ENCODE data around the gene NUDT6.
"Not testable (repeated sequence)": the region's sequence is repeated elsewhere in the genome, so short reads cannot be mapped to it uniquely, and the experiment has no call there.

Gene NUDT6

DNA sequence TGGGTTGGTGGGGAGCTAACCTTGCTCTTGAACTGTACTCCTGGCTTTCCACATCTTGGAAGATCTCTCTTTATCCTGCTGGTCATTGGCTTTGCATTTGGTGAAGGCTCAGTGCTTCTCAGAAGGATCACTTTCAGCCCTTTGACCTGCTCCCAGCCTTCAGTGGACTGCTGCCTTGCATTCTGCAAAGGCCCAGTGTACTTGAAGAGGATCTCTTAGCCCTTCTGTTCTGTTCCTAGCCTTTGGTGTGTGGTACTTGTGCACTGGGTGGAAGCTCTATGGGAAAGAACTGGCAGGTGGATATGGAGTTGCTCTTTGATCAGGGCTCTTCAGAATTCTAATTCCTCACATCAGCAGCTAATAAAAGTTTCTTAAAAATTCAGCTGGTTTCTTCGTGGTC, 49.3 kb downstream of the NUDT6 start:
- no peak for DNase-seq

DNA sequence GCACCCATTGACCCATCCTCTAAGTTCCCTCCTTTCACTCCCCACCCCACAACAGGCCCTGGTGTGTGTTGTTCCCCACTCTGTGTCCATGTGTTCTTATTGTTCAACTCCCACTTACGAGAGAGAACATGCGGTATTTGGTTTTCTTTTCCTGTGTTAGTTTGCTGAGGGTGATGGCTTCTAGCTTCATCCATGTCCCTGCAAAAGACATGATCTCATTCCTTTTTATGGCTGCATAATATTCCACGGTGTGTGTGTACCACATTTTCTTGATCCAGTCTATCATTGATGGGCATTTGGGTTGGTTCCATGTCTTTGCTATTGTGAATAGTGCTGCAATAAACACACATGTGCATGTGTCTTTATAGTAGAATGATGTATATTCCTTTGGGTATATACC, 54.2 kb downstream of the NUDT6 start:
- DNase-seq = not testable (repeated sequence)

DNA sequence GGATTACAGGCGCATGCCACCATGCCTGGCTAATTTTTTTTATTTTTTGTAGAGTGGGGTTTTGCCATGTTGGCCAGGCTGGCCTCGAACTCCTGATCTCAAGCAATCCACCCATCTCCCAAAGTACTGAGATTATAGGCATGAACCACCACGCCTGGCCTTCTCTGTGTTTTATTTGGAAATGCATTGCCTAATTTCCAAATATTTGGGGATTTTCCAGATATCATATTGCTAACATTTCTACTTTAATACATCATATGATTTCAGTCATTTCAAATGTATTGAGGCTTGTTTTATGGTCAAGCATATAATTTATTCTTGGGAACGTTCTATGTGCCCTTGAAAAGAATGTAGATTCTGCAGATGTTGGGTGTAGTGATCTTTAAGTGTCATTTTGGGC, 57.0 kb downstream of the NUDT6 start:
- no peak for DNase-seq

DNA sequence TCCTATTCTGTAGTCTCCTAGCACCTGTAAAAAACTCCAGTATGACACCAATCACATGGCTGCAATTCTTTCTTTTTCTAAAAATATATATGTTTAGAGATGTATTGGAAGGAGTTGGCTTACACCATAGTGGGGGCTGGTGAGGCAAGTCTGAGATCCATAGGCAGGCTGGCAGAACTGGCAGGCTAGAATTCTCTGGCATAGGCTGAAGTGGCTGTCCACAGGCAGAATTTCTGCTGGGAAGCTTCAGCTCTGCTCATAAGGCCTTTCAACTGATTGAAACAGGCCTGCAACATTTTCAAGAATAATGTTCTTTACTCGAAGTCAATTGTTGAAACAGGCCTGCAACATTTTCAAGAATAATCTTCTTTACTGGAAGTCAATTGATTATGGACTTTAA, 58.8 kb downstream of the NUDT6 start:
- no peak for DNase-seq

DNA sequence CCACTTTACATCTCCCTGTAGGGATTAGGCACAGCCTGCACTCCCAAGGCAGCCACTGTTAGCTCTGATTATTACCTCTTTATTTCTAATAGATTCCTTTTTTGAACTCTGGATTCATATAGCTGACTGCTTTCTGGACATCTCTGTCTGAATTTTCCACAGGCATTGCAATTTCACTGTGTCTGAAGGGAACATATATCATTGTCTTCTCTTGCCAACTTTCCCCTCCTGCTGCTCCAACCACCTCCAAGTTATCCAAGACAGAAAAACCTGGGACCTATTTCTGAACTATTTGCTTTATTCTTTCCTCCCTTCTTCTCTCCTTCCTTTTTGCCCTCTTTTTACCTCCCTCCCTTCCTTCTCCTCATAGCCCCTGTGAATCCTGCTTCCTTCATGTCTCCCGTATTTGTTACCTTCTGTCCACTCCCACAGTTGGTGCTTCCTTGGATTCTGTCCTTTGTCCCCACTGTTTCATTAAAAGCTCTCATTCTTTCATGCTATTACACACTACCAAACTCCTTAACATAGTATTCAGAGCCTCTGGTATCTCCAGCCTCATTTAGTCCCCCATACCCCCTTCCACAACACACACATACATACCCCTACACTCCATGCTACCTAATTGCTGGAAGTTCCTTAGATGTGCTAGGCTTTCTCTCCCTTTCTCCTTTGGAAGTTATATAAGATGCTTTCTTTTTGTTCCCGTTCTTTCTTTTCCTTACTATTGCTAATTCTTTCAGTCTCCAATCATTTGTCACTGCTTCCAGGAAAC, 61.0 kb downstream of the NUDT6 start:
- peak; percentile 45 for DNase-seq

GRCh38 chr4:122858705-122859104, 63.7 kb downstream of the NUDT6 start:
- no peak for DNase-seq

DNA sequence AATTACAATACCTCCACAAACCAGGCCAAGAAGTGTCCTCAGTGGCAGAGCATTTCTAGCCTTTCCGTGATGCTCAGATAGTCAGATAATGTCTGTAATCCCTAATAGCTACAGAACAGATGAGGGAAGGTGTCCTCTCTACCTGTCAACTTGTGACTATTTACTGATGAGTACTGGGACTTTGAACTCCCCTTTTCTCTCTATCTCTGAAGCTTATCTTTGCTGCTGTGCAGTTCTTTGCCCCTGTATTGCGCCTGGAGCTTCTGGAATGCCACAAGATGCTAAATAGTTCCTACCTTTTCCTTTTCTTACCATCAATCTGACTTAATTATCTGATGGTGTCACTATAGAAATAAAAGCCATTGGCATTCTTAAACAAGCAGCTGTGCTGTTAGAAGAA, 65.2 kb downstream of the NUDT6 start:
- no peak for DNase-seq

- DNase-seq = no peak
Measured at GRCh38 chr4:122855353-122855890, 67.0 kb downstream of the NUDT6 start.

GRCh38 chr4:122854447-122855352, 67.7 kb downstream of the NUDT6 start:
- peak; percentile 93 for DNase-seq

DNA sequence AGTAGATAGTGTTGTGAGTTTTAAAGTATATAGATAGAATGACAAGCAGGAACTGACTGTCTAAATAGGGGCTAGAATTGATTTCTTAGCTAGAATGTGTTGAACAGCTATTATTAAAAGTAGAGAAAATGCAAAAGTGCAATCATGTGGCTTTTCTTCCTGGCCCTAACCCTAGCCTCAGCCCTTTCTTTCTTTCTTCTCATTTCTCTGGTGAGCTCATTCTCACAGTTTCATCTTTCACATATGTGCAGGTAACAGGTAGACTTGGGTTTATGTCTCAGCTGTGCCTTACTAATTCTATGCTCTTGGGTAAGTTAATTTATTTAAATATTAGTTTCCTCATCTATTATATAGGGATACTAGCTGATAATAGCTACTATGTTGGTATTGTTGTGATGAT, 70.8 kb downstream of the NUDT6 start:
- no peak for DNase-seq

DNA sequence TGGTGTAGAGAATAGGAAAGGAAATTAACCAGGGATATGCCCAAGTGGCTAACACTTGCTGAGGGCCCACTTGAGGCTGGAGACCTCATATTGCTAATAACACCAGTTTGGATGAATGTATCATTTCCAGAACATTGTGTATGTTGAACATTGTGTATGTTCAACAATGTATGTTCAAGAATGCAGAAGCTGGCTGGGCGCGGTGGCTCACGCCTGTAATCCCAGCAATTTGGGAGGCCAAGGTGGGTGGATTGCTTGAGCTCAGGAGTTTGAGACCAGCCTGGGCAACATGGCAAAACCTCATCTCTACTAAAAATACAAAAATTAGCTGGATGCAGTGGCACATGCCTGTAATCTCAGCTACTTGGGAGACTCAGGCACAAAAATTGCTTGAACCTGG, 72.6 kb downstream of the NUDT6 start:
- not testable (repeated sequence) for DNase-seq

DNA sequence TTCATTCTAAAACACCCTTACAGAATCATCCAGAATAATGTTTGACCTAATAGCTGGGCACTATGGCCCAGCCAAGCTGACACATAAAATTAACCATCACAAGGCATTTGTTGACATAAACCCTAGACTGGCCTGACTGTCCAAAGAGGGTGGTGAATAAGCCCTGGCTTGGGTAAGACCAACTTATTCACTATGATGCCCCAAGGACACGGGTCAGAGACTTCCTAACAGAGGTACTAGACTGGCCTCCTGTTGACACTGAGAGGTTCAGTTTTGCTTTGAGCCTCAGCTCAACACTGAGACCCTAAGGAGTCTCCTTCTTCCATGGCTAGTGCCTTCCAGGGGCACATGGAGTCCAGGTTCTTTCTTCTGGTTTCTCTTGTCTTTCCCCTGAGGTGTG, 74.5 kb downstream of the NUDT6 start:
- DNase-seq = no peak

DNA sequence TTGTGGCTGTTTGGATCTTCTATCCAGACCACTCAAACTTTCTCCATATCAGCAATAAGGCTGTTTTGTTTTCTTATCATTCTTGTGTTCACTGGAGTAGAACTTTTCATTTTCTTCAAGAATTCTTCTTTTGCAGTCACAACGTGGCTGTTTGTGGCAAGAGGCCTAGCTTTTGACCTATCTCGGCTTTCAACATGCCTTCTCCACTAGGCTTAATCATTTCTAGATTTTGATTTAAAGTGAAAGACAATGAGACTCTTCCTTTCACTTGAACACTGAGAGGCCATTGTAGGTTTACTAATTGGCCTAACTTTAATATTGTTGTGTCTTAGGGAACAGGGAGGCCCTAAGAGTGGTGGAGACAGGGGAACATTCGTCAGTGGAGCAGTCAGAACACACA, 76.6 kb downstream of the NUDT6 start:
- DNase-seq = no peak

DNA sequence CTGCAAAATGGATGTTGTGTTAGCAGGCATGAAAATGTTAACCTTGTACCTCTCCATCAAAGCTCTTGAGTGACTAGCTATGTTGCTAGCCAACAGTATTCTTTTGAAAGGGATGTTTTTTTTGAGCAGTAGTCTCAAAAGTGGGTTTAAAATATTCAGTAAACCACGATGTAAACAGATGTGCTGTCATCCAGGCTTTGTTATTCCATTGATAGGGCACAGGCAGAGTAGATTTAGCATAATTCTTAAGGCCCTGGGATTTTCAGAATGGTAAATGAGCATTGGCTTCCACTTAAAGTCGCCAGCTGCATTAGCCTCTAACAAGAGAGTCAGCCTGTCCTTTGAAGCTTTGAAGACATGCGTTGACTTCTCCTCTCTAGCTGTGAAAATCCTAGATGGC, 77.3 kb downstream of the NUDT6 start:
- DNase-seq = no peak

GRCh38 chr4:122844391-122844790, 78.0 kb downstream of the NUDT6 start:
- not testable (repeated sequence) for DNase-seq

DNA sequence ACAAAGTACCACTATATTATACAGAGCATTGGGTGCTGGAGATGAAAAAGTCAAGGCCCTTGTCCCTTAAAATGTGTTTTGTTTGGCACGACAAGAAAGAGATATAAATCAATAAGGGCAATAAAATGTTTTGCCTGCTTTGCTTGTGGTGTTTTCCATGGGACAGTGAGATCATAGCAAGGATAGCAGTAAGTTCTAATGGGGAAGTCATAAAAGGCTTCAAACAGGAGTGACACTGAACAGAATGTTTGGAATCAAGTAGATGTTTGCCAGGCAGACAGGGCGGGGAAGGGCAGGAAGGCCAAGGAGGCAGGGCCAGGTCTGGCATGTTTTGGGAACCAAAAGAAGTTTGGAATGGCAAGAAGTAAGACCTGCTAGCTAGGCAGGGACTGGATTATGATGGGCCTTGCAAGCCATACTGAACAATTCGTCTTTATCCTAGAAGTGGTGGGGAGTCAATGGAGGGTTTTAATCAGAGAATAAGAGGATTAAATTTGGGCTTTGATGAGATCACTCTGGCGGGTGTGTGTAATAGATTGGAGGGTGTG, 79.3 kb downstream of the NUDT6 start:
- no peak for DNase-seq
